Ovary (tissue), 3 donors: ENCODE measurements around the gene SLC41A1.

Experiments used
- POLR2A ChIP-seq: fragments of 450-650 bp; IDR thresholded peaks from one replicate; pipeline ENCODE4 v1.6.1; 2017; ENCODE audit warnings: antibody characterized with exemption, mild to moderate bottlenecking, moderate library complexity
- TF ChIP-seq, protein P1 (sequence below), 3 donors: fragments of 450-650 bp in 2 of 3; fragments of 200-600 bp in 1 of 3; IDR thresholded peaks; one replicate each; pipeline versions ENCODE4 v1.5.1 to v1.8.0; 2016 to 2022; ENCODE audit warnings: antibody characterized with exemption in 3 of 3, mild to moderate bottlenecking in 1 of 3
- donor health status: DM: no; HTN: no; CAD: no.

DNA sequence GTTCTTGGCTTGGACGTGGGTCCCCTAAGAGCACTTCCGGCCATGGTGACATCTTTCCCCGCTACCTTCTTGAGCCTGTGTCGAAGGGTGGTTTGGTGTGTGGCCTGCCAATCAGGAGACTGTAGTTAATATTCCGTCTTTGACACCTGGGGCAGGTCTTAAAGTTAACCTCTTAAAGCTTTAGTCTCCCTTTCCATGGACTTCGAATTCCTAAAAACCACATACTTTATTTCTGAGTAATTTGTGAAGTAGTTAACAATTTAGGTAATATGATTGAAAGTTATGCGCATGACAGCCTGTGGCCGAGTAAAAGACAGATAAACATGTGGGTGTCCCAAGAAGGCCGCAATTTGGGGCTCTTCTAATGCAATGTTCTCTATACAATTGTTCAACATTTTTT lies 27.6 kb downstream of the SLC41A1 start:
- TF ChIP-seq, protein P1, sequence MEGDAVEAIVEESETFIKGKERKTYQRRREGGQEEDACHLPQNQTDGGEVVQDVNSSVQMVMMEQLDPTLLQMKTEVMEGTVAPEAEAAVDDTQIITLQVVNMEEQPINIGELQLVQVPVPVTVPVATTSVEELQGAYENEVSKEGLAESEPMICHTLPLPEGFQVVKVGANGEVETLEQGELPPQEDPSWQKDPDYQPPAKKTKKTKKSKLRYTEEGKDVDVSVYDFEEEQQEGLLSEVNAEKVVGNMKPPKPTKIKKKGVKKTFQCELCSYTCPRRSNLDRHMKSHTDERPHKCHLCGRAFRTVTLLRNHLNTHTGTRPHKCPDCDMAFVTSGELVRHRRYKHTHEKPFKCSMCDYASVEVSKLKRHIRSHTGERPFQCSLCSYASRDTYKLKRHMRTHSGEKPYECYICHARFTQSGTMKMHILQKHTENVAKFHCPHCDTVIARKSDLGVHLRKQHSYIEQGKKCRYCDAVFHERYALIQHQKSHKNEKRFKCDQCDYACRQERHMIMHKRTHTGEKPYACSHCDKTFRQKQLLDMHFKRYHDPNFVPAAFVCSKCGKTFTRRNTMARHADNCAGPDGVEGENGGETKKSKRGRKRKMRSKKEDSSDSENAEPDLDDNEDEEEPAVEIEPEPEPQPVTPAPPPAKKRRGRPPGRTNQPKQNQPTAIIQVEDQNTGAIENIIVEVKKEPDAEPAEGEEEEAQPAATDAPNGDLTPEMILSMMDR (IDR thresholded peaks at IDR 0.05): no peak
- TF ChIP-seq POLR2A: no peak
